Non-pigmented ciliary epithelial cell (primary cell): ENCODE measurements around the gene DUOXA2.
"Not testable (repeated sequence)": the region's sequence is repeated elsewhere in the genome, so short reads cannot be mapped to it uniquely, and the experiment has no call there.

Experiments used
- DNase-seq: peaks from one replicate; pipeline ENCODE4 v3.0.0-alpha.2; 2010; ENCODE audit warnings: low read depth

DUOXA2 gene

DNA sequence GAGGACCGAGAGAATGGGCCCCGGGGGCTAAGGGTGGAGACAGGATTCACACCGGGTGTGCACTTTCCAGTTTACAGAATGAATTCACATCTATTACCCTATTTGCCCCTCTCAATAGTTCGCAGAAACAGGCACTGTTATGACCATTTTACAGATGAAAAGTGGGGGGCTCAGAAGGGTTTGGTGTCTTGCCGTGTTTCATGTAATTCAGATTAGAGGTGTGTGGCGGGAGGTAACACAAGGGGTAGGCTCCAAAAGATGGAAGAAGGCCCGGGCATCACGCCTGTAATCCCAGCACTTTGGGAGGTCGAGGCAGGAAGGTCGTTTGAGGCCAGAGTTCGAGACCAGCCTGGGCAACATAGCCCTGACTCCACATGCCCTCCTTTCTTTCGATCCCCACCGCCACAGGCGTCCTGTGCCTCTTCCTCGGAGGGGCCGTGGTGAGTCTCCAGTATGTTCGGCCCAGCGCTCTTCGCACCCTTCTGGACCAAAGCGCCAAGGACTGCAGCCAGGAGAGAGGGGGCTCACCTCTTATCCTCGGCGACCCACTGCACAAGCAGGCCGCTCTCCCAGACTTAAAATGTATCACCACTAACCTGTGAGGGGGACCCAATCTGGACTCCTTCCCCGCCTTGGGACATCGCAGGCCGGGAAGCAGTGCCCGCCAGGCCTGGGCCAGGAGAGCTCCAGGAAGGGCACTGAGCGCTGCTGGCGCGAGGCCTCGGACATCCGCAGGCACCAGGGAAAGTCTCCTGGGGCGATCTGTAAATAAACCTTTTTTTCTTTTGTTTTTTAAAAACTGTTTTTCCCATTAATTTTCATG lies 3.4 kb downstream of the DUOXA2 start:
- DNase-seq: no peak

DNA sequence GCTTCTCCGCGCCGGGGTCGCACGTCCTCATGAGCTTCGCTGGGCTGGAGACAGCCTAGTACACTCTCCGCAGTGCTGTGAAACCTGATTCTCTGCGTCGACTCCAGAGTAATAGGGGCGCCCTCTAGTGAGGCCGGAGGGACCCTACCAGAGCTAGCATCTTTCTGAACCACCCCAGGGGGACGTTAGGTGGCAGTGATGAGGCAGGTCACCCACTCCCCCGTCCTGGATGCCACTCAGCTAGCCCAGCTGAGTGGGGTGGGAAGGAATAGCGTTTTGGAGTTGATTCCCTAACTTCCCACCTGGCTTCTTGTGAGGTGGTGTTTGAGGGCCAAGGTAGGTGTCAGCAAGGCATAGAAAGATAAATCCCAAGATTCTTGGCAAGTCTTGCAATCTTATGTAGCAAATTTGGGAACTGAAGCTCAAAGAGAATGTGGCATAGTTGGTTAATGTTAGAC lies 4.0 kb downstream of the DUOXA2 start:
- DNase-seq: peak; percentile 76

DNA sequence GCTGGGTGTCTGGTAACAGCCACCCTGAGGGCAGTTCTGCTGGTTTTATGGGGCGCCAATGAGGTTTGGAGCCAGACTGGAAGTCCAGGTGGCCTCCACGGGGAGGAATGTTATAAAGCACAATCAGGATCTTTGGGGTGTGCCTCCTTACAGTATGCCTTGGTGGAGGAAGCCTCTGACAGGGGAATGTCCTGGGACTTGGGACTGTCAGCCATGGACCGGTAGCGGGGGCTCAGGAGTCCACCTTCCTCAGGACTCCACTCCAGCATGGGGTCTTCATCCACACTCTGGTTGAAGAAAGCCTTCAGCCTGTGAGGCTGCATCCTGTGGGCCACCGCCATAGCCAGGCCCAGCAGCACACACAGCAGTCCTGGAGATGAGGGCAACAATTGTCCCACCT lies 4.9 kb downstream of the DUOXA2 start:
- no peak for DNase-seq

DNA sequence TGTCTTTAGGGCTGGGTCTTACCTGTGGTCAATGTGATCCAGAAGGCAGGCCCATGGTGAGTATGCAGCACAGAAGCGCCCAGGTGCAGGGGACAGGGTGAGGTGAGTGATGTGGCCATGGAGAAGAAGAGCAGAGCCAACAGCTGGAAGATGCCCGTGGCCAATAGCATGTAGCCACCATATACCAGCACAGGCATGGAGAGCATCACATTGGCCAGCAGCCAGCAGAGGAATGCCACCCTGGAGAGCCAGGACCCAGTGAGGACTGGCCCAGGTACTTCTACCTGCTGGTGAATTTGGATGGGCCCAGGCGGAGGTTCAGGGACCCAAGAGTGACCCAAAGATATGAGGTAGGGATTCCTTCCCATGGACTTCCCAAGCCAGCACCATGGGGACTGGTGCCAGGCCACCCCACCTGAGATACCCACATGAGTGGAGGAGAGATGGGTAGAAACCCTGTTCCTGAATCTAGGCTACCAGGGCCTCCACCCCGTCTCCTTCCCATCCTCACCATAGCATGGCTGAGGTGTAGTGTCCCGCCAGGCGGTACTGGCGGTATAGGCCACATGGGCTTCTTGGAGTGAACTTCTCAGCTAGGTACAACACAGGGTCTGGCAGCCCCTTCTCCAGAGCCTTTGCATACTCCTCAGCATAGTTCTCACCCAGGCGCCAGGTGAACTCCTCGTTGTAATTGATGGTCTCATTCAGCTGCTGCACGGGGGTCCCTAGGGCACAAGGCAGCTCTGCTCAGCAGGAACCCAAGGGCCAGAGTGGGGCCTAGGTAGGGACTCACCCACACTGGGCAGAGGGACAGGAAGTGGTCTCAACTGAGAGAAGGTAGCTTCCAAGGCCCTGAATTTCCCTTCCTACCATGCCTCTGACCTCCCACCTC lies 6.2 kb downstream of the DUOXA2 start:
- DNase-seq: no peak

DNA sequence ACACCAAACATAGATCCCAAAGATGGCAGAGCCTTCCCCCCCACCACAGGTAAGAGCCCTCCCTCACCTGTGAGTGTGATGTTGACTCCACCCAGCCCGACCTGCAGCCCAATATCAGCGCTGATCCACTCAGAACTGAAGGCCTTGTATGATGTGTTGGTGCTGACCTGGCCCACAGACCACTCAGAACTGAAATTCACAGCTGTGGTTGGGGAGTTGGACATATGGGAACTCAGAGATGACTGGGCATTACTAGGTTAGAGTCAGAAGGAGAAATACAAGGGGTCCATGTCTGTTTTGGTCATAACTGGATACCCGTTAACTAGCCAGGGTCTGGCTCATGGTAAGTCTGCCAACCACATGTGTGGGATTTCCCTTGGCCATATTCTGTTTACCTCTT lies 6.9 kb downstream of the DUOXA2 start:
- DNase-seq: no peak

DNA sequence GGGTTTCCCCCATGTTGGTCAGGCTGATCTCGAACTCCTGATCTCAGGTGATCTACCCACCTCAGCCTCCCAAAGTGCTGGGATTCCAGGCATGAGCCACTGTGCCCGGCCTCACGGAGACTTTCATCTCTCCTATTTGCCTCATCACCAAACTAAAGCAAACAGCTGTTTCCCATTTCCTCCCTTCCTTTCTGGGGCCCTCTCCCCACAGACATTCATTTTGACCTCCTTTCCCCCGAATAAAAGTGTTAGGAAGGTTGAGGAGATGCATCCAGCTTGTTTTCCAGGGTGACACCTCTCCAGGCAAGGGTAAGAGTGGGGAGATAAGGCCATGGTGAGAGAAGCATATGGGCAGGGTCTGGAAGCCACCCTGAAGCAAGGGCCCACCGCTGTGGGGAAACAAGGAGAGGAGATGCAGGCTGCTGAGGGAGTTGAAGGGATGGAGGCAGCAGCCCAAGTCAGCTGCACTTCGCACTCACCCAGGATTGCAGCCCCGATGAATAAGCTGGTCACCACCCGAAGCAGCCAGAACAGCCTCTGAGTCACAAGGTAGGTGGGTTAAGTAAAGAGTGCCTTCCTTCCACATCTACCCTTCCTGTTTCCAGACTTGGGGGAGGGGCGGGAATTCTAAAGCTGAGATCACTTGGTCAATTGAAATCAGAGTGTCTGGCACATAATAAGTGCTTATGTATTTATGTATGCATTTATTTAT lies 7.7 kb downstream of the DUOXA2 start:
- peak; percentile 76 for DNase-seq

DNA sequence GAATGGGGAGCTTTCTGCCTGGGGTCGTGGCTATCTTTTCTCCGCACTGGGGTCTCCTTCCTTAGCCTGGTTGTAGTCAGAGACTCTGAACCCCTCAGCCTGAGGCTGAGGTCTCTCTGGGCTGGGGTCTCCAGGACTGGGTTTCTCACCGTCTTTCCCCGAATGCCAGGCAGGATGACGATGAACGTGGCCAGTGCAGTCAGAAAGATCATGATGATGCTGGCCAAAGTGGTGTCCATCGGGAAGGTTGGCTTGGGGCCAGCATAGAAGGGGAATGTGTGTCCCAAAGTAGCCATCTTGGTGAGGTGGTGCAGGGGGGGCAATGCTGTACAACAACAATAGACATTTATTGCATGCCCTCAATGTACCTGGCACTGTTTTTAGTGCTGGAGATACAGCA lies 8.6 kb downstream of the DUOXA2 start:
- DNase-seq: no peak

DNA sequence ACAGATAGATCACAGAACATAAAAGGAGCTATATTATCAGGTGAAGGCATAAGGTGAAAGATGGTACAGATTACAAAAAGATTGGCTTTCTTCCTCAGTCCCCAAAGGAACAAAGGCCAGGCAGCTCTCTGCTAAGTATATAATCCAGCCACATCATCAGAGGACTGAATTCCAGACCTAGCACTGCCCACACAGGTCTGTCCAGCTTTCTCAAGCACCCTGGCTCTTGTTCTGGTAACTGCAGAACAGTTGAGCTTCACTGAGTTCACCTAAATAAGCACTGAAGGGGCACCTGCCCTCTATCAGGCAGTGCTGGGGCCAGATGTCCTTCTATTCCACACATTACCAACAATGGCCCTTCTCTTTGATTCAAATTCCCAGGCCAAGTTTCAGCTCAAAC lies 9.3 kb downstream of the DUOXA2 start:
- DNase-seq: no peak

DNA sequence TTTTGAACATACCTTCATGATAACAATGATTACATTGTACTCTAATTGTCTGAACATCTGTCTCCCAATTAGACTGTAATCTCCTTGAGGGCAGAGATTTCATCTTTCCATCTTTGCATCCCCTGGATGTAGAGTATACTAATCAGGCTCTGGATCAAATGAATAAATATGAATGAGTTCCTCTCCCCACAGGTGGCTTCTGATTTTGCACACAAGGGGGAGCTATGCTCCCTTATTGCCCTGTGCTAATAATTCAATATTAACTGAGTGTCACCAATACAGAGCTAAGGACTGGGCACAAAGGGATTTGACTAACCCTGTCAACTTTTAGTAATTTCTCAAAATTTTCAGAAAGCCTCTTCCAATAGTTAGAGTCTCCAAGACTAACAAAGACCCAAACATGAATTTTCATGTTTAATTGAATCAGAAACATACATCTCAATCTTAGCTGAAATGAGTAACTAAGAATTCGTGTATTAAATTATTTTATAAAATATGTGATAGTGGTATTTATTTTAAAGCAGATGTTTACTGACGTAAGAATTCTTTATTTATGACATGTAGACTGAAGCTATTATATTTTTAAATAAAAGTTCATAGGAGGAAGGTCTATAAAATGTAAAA lies 12.5 kb downstream of the DUOXA2 start:
- DNase-seq: no peak

DNA sequence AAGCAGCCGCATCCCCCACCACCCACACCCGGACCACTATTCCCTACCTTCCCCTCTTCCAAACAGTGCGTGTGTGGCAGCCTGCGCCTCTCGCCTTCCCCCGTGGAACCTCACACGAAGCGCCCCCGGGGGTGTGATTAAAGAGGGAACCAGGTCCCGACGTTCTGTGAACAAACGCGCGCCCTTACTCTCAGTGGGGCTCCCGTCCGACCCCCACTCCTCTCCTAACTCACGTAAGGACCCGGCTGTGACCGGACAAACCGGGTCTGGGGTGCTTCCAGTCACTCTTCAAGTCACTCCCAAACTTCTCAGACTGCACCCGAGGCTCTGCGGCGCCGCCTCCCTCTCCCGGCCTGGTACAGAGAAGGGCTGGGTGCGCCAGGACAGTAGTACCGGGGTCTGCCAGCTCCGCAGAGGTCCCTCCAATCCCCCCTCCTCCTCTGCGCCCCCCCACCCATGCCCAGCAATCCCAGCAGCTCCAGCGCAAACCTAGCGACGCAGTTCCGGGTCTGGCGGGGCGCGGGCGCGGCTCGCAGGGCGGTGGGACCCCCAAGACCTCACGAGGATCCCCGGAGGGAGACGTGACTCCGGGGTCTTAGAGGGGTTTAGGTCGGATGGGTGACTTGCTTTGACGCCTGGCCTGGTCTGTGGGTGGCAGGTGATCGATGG lies 15.0 kb downstream of the DUOXA2 start:
- no peak for DNase-seq

DNA sequence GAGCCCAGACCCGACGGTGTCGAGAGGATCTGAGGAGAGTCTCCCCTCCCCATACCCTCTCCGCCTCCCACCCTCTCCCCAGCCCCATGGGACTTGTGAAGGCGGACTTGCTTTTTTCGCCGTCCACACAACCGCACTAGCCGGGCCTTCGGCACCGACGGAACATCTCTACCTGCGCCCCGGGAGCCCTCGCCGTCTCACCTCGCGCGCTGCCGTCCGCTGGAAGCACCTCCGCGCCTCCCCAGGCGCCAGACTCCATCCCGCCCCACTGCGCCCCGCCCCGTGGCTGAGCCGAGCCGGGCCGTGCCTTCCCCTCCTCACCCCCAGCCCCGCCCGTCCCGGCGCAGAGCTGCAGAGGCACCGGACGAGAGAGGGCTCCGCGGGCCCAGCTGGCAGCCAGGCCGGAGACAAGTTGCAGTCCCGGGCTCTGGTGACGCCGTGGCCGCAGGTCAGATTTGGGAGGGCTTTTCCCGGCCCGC lies 15.6 kb downstream of the DUOXA2 start, which contains the start of the genes DUOX1 and DUOXA1:
TSS of gene DUOX1 (plus strand) at position 344 of the 479 bp plus-strand sequence. CDS start 1,973 bp downstream, outside the sequence.
TSS of gene DUOXA1 (minus strand) at position 229 of the 479 bp plus-strand sequence. CDS start 6,865 bp downstream, outside the sequence.
- no peak for DNase-seq

DNA sequence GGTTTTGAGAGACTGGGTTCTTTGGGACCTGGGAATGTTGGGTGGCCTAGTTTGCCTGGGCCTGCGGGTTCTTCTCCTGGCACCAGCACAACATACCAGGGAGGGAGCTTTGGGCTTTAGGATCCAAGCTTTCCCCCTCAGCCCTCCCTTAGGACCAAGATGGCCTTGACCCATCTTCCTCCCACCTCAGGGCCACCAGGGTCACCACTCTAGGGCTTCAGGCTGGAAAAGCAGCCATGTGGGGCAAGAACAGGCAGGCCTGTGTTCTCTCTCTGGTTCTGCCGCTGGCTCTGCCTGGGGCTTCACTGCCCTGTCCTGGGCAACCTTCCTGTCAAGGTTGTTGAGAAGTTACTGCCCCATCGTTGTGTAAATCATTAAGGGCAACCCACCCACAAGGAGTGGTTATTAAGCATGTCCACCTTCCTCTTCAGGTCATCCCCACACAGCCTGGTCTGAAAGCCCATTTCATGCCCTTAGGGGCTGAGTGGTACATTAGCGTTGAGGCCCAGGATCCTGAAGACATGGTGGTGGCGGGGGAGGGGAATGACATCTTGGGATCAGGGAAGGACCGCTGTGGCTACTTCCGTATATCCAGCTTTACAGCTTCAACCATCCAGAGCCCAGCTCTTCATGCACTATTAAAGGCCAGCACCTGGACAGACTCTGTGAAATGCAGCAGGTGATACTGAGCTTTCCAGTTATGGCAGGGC lies 16.3 kb downstream of the DUOXA2 start:
- no peak for DNase-seq

DNA sequence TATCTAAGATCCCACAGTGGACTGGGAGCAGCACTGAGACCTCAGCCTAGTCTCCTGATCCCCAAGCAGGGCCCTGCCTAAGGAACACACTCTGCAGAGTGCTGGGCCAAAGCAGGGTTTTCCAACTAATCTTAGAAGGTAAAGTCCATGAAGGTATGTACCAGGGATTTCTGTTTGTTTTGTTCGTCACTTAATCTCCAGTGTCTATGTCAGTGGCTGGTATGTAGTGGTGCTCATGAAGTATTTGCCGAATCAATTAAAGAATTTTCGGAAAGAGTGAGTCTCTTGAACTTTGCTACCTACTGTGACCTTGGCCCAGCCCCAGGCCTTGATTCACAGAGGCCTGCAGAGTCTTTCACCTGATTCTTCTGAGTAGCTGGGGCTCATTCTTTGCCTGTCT lies 17.4 kb downstream of the DUOXA2 start:
- no peak for DNase-seq

DNA sequence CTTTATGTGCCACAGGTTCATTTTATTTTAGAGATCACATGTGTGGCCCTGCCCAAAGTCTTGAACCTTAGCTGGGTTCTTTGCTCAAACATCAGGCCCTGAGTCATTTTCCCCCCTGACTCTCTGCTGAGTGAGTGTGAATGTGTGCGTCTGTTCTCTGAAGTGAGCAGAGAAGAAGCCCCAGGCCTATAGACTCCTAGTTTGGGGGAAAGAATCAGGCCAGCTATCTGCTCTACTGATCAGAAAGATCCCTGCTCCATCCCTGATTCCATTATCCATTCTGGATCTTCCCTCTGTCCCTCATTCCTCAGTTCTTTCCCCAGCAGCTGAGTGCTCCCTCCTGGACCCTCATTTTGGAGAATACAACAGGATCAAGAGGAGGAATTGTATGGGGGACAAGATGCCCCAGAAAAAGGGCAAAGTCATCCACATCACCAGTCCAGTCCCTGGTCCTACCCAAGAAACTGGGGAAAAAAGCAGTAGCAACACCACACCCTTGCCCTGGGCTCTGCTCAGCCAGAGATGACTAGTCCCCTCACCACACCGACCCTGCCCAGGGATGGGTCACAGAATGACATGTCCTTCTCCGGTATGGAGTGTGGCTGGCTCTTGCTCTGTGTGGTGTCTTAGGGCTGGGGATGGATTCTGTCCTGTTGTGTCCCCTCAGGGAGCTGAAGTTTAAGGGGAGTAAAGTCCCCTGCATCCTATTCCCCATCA lies 18.9 kb downstream of the DUOXA2 start:
- no peak for DNase-seq

DNA sequence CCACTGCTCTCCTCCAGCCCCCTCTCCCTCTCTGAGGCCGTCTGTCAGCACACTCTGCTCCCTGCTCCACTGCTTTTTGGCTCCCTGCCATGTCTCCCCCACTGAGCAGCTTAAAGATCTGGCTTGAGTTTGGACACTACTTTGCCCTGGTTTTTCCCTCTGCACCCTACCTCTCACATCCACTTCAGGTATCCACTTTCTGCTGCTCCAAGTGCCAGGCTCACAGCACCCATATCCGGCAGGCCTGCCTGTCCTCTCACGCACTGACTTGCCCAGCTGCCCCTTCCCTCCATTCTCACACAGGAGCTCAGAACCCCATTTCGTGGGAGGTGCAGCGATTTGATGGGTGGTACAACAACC lies 19.4 kb downstream of the DUOXA2 start:
- no peak for DNase-seq

DNA sequence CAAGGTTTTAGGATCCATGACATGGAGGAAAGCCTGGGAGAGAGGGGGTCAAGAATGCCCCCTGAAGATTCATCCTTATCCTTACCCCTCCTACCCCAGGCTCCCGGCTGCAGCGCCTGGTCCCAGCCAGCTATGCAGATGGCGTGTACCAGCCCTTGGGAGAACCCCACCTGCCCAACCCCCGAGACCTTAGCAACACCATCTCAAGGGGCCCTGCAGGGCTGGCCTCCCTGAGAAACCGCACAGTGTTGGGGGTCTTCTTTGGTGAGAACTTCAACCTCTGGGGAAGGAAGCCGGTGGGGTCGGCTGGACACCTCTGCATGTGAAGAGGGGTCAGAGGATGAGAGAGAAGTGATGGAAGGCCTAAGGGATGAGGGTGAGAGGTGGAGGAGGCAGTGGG lies 19.9 kb downstream of the DUOXA2 start:
- DNase-seq: no peak

DNA sequence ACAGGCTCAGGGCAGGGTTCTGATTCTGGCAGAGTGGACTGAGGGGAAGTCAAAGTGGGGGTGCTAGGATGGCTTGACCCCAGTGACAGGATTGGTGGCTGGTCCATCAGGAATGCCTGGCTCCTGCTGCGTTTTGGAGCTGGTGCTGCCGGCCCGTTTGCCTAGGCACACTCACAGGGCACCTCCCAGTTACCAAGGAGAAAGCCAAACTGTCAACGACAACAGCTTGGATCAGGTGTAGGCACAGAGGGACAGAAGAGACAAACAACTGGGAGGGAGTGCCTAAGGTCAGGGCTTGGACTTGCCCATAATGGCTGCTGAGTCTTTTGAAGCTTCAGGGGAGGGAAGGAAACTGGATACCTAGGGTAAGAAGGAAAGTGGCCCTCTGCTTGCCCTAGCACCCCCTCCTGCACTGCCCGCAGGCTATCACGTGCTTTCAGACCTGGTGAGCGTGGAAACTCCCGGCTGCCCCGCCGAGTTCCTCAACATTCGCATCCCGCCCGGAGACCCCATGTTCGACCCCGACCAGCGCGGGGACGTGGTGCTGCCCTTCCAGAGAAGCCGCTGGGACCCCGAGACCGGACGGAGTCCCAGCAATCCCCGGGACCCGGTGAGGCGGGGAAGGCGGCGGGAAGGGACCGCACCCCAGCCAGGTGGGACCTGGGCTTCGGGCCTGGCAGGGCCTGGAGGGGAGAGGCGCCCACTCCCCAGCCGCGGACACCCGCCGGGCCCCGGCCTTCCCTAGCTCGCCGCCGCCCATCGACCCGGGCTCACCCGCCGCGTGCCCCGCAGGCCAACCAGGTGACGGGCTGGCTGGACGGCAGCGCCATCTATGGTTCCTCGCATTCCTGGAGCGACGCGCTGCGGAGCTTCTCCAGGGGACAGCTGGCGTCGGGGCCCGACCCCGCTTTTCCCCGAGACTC lies 20.8 kb downstream of the DUOXA2 start:
- DNase-seq: no peak

DNA sequence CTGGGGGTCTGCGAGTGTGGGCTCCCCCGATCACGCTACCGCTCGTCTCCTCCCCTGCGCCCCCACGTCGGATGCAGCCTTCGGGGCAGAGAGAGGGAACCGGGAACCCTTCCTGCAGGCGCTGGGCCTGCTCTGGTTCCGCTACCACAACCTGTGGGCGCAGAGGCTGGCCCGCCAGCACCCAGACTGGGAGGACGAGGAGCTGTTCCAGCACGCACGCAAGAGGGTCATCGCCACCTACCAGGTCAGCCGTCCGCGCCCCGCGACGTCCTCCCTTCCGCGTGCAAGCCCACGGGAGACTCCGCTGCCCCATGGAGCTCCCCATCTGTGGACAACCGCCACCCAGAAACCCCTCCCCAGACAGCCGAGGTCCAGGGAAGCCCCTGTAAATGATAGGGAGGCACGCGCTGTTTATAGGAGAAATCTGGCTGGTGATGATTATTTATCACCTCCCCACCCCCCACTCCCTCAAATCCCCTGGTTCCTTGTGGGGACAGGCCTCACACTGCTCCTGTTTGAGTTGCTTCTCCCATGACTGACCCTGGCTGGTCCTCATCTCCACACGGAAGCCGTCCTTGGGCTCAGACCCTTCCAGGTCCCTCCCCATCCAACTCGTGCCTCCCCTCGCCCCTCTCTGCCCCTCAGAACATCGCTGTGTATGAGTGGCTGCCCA lies 21.7 kb downstream of the DUOXA2 start:
- DNase-seq: not testable (repeated sequence)
